Activated CD4-positive, alpha-beta T cell treated with anti-CD3 and anti-CD28 coated beads, Interleukin-2, amount 50 U/mL, for 48 hours (primary cell): ENCODE data around the gene TRAF3.
"Not testable (repeated sequence)": the region's sequence is repeated elsewhere in the genome, so short reads cannot be mapped to it uniquely, and the experiment has no call there.

ENCODE experiments used
- DNase-seq, 2 experiments: peaks; one replicate each; pipeline ENCODE4 v3.0.0-alpha.2; 2020

TRAF3 gene

DNA sequence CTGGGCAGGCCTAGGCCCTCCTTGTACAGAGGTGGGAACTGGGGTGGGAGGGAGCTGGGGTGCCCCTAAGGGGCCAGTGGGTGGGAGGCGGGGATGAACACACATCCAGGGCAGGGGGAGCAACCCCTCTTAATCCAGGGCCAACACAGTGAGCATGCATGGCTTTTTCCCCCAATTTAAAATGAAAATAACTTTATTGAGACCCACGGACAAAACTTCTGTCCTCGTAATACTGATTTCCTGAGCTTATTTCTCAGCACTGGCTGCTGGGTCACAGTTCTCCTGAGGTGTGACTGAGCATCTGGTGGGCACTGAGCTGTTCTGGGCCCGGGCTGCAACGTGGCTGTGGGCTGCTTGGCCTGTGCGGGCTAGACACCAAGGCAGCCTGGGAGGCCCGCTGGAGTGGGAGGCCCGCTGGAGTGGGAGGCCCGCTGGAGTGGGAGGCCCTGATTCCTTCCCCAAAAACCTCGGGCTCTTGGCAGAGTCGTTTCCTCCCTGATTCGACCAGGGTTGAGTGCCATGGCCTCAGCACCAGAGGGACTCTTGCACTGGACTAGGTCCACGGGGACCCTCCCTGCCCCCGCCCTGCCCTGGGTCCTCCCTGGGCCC lies 24.9 kb upstream of the TRAF3 start:
- DNase-seq: no peak

DNA sequence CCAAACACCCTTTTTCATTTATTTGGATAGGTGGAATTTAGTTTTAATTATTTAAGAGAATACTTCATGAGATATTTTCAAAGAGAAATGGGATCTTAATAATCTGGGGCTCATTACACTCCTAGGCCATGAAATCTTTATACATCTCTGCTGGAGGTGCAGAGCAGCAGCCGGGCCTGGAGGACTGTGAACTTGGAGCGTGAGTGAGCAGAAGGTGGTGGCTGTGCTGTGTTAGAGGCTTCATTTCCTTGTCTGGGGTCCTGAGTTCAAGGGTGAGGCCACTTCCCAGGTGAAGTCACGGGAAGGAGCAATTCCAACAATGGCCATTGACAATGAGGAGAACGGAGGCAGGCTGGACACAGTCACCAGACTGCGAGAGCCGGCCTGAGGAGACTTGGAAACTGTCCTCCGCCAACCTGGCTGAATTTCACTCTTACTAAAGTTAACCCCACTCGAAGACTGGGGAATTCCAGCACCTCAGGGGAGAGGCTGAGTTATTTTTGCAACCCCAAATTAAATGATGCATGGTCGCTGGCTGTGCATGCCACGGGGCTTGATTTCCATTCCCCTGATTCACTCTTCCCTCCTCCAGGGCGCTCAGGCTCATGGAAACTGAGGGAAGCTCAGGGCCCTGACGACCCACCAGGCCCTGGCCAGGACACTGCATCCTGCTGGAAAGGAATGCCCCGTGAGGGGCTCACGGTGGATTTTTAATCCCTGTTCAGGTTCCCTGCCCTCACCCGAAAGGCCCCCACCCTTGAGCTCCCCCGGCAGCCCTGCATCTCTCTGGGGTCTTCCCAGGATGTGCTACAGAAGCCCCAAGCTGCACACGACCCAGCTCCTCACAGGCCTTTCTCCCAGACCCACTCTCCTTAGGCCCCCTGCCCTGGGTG lies 22.6 kb upstream of the TRAF3 start:
- no peak for DNase-seq

DNA sequence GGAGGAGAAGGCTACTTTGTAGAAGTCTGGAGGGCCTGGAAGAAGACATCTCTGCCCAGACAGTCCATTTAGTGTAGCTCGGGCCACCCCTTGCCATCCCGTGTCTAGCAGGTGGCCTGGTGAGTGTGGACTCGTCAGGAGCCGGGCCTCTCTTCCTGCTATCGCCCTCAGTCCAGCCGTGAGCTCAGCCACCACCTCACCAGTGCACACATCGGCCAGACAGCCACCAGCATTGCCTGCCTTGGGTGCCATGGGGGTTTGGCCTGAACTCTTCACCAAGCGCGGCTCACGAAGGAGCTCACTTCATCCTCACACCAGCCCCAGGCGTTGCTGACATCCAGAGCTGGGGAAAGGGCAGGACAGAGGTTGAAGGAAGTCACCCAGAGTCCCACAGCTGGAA lies 19.6 kb upstream of the TRAF3 start:
- no peak for DNase-seq

DNA sequence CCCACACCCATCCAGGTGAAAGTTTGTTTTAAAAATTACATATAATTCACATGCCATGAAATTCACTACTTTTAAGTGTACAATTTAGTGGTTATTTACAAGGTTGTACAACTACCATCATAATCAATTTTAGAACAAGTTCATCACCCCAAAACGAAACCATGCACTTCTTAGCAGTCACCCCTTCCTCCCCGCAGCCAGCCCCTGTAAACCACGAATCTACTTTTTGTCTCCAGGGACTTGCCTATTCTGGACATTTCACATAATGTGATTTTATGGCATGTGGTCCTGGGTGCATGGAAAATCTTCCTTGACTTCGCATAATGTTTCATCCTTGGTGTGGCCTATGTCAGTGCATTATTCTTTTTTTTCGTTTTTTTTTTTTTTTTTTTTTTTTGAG lies 19.2 kb upstream of the TRAF3 start:
- DNase-seq: no peak

DNA sequence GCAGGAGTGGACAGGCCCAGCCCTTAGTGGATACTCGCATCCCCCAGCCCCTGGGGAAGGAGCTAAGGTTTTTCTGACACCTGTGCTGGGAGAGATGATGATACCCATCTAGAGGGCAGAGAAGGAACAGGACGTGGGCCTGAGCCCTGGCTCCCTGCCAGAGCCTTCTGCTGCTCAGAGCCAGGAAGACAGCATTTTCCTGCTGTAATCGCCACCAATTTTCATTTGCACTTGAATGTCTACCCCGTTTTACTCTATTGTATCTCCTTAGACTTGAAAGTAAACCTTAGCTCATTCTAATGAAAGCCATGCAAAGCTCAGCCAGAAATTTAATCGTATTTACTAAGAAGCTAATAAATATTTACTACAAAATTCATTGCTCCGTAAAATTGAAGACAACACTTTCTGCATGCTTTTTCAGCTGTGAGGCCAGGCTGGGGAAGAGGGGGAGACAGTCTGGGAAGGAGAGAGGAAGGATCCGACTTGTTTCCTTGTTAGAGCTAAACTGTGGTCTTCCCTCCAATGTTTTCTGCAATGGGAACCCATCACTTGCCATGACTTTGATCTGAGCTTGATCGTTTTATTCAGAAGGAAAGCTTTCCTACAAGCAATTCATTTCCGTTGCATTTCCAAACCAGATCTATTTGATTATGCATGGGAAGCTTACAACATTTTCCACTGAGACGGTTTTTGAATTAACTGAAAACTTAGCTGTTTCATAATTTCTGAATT lies 17.6 kb upstream of the TRAF3 start:
- no peak for DNase-seq

DNA sequence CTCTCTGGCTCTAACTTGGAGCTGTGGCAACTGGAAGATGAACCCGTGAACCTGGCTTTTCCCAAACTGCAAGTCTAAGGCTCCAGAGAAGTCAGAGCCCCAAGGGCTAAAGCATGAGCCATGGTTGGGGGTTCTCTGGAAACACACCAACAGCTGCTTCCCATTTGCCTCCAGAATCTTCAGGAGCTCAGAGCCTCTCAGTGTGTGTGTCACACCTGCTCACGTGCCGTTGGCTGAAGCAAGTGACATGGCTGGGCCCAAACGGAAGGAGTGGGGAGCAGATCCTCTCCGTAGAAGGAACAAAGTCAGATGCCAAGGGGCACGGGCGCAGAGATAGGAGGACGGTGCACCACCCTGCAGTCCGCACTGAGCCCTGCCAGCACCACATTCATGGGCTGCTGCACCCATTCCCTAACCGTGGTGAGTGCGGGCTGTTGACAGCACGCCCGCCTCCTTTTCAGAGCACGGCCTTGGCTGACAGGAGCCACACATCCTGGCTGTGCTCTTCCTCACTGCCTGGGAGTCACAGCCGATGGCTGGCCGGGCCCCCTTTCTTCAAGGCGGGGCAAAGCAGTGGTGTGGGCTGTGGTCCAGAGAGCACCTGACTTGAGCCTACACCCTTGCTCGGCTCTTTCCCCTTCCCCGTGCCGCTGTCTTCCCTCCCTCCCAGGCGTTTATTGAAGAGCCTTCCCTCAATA lies 16.6 kb upstream of the TRAF3 start:
- DNase-seq: no peak

DNA sequence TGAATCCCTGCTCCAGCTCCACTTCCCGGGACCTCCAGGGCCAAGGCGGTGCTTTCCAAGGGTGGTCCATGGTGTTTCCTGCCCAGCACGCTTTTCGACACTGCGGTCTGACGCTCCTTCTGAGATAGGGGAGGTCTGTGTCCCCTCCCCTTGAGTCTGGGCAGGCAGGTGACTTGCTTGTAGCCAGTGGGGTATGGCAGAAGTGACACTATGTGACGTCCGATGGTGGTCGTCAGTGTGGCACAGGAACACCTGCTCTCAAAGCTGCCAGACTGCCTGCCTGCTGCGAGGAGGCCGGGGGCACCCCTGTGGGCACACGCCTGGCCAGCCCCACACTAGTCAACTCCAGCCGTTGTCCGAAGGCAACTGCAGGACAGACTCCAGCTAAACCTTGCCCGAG lies 16.0 kb upstream of the TRAF3 start:
- DNase-seq: no peak

DNA sequence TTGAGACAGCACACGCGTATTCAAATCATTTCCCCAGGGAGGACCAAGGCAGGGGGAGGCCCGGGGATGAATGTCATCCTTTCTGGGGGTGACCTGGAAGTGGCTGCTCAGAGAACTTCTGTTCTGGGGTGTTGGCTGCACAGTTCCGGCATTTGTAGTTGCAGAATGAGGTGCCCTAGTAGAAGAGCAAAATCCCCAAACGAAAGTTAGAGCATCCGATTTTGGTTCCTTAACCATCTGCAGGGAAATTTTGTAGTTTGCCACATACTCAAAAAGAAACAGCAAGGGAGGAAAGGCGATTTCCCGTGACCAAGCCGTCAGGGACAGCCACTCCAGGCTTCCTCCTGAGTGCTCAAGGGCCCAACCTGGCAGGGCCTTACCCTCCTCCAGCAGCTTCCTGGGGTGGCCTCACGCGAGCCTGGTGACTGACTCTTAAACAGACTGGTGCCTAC lies 13.0 kb upstream of the TRAF3 start:
- DNase-seq: no peak

DNA sequence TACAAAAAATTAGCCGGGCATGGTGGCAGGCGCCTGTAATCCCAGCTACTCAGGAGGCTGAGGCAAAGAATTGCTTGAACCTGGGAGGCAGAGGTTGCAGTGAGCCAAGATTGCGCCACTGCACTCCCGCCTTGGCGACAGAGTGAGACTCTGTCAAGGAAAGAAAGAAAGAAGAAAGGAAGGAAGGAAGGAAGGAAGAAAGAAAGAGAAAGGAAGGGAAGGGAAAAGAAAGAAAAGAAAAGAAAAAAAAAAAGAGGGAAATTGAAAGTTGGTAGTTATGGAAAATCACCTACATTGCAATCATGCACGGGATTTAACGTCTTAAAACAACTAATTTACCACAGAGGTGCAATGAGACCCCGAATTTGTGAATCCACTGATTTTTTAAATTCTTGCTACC lies 11.5 kb upstream of the TRAF3 start:
- not testable (repeated sequence) for DNase-seq

DNA sequence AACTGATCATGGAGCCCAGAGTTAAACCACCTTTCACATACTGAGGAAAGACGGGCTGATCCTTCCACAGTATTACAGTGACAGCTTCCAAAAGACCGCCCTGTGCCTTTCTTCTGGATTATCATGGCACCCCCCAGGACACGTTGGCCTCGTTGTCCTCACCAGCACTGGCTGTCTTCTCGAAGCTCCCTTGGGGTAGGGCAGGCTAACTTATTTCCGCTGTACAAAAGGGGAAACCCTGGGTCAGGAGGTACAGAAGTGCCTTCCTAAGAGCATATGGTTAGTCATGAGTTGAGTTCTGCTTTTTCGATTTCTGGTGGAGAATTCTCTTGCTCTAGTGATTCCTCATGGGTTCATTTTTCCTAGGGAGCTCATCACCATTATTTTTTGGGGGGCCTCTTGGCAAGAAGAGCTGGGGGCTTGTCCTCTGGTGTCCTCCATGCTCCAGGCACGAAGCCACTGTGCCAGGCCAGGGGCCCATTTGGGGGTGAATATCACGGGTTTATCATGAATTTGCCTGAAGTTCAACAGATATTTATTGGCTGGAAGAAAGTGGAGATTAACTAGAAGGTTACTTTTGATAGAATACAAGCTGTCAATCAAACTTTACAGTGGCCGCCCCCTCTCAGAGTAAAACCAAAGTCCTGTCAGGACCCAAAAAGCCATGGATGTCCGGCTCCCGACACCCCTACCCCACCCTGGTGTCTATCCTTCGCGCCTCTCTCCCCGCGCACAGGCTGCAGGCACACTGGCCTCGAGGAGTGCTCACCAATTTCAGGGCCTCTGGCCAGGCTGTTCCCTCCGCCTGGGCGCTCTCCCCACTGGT lies 8.8 kb upstream of the TRAF3 start:
- no peak for DNase-seq

DNA sequence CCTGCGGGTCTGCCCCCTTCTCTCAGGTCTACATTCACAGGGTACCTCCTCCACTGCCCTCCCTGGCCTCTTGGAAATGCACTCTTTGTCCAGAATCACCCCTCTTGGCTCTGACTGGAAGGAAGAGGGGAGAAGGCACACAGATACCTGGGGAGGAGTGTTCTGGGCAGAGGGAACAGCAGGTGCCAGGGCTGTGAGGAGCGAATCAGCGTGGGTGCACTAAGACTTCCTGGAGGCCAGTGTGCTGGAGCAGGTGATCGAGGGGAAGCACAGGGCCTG lies 8.3 kb upstream of the TRAF3 start:
- DNase-seq: no peak

DNA sequence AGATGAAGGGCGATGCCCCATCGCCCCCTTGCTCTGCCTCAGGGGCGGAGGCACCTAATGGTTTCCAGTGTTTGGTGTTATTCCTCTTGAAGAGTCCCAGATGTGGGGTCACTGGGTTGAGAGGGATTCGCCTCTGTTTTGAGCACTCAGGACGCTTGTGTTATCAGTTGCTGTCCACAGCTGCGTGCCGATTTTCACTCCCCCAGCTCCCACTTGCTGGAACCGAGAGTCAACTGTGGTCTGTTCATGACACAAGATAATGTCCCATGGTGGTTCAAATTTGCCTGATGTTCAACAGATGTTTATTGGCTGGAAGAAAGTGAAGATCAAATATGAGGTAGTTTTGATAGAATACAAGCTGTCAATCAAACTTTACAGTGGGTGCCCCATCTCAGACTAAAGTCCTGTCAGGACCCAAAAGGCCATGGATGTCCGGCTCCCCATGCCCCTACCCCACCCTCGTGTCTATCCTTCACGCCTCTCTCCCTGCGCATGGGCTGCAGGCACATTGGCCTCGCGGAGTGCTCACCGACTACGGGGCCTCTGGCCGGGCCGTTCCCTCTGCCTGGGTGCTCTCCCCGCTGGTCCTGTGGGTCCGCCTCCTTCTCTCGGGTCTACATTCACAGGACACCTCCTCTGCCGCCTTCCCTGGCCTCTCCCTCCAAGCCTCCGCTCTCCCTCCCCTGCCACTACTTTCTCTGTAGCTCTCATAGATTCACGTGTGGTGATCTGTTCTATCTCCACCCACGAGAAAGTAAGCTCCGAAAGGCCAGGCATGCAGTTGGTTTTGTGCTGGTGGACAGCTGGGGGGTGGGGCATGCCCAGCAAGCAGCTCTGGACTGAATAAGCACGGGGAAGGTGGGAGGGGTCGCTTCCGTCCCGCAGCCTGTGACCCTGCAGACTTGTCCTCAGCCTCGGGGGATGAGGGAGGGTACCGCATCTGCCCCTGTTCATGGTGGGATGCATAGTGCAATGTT lies 6.8 kb upstream of the TRAF3 start:
- no peak for DNase-seq

DNA sequence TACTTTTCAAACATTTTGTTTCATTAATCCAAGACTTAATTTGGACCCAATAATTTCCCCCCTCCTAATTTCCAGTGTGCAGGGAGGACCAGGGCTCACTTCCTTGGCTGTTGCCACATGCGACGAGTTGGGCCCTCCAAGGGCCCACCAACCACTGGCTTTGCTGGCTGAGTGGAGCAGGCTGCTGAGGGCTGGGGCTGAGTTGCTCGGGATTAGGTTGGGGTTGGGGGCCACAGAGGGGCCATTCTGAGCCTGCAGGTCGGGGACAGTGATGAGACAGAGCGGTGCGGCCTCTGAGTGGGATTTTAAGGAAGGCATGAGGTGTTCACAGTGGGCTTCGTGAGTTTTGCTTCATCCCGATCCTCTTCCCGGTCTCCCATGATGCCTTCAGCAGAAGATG lies 6.1 kb upstream of the TRAF3 start:
- DNase-seq: no peak

DNA sequence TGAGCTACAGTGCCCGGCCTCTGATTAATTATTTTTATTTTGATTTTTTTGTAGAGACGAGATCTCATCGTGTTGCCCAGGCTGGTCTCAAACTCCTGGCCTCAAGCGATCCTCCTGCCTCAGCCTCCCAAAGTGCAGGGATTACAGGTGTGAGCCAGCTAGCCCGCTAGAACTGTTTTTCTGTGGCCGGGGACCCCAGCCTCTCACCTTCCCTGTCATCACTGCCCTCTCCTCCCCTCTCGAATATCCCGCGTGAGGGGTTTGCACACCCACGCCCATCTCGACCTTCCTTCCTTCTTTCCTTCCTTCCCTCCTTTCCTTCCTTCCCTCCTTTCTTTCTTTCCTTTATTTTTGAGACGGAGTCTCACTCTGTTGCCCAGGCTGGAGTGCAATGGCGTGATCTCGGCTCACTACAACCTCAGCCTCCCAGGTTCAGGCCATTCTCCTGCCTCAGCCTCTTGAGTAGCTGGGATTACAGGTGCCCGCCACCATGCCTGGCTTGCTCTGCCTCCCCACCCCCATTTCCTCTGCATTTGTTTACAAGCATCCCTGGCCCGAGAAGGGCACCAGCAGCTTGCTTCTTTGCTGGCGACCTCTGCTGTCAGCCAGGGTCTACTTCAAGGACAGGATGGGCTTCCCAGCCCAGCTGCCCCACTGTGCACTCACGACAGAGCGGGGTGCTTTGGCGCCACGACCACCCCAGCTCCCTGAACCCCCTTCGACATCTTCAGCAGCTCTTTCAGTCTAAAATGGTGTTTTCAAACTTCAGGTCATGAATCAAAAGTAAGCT lies 4.3 kb upstream of the TRAF3 start:
- no peak for DNase-seq

DNA sequence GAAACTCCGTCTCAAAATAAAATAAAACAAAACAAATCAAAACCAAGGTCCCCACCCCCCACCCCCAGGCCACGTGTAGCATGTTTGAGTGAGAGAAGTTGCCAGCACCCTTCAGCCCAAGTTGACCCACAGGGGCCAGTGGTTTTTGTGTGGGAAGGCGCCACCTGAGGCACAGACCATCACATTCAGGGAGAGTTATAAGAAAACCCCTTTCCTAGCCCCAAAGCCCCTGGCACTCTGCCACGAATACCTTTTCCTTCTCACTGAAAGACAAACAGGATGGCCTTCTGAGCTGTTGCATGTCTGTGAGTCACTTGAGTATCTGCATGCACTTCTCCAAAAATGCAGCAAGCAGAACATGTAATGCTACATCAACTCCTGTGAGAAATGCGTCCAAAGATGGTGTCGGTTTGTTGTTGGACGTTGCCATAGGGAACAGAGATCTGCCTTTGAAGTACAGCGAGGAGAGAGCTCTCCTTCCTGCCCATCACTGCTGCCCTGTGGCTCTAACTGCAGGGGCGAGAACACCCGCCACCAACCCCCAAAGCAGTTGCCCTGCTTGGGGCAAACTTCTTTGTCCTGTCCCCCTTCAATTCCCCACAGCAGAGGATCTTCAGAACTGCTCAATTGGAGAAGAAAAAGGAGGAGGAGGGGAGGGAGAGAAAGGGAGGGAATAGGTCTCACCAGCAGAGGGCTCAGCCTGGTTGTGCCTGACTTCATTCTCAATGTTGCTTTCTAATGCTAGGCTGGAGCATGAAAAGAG lies 2.7 kb upstream of the TRAF3 start:
- DNase-seq: peak; percentile 52 to 64

DNA sequence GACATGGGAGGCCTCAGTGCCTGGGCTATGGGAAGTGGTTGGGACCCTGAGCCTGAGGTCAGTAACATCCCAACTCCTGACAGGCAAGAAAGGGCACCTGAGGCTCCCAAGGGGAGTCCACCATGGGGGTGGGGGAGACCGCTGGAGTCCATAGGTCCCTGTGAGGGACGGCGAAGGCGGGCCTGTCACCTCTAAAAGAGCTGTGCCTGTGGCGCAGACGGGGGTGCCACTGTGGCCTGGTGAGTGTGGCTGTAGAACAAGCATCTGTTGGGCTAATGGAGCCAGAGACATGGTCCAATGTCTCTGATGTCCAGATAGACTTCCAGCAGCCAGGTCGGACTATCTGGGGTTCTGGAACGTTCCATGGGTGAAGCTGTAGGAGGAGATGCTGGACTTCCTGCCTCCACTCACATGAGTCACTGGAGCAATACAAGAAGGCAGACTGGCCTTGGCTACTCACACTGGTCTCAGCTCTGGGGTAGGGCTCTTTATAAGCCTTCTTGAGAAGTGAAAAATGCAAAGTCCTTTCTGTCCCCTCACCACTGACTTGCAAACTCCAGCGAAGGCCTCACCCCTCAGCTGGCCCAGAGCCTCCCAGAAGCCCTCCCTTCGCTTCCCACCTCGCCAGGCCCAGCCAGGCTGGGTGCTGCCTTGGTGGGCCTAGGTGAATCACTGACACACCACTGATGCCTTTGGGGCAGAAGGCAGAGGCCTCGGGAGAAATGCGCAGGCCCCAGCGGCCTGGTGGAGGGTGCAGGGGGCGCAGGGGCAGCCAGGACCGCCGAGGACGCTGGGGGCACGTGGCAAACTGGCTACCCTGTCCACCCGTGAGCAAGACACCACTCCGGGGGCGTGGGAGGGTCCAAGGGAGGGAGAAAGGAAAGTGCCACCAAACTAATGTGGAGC lies 1.1 kb upstream of the TRAF3 start:
- DNase-seq: no peak

DNA sequence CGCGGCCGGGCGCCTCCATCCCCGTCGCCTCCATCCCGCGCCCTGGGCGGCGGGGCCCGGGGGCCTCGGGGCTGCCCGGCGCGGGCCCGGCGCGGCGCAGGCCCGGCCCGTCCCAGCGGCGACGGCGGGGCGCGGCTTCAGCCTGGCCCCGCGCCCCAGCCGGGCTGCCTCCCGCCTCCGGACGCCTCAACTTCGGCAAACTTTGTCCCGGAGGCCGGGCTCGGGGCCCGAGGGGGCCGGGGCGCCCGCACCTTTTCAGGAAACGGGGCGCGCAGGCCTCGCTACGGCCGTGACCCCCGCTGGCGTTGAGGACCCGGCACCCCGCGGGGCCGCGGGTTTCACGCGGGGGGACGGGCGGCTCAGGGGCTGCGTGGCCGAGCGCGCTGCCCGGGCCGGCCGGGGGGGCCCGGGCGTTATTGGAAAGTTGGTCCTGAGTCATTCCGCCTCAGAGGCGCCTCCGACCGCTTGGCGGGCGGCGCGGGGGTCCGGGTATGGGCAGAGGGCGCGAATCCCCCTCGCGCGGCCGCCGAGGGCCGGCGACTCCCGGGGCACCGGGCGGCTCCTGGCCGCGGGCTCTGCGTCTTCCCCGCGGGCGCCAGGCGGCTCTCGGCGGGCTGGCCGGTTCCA lies 575 bp downstream of the TRAF3 start:
- no peak for DNase-seq
